GOT3 (cell line): ENCODE measurements around the gene GPR141.
"Not testable (repeated sequence)": the region's sequence is repeated elsewhere in the genome, so short reads cannot be mapped to it uniquely, and the experiment has no call there.

Experiments
- DNase-seq: peaks from one replicate; lab custom pipeline; 2025; ENCODE audit warnings: mixed read lengths; lab: John Stamatoyannopoulos, UW

GPR141 gene

DNA sequence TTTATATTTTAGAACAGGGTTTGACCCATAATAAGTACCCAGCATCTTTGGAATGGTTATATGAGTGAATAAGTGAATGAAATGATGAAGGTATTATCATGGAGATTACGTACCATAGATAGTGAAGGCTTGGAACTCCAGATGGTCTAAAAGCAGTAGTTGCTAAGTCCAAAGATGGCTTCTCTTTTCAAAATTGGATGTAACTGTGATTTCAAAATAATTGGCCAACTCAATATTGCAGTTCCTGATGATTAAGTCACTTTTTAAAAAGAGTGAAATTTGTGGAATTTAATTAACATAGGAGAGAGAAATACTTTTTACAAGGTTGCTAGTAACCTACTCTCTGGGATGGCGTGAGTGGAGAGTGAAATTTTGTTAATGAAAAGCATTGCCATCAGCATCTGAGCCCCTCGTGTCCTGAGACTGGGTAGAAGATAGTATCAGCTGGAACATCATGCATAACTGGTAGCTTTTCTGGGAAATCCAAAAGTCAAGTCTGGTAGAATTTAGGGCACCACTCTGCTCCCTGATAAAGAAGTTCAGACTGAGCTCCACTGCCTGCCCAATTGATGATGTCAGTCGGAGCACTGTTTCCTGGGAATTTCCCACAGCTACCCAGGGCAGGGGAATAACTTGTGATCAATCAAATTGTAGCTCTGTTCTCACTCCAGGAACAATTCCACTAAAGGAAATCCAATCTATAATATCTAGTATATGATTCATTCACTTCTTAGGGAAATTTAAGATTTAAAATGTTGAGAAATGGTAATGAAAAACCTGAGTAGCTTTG is 3.2 kb downstream of the GPR141 start:
- DNase-seq: no peak

- no peak for DNase-seq
Observed at GRCh38 chr7:37690206-37690605, 6.6 kb downstream of the GPR141 start.

DNA sequence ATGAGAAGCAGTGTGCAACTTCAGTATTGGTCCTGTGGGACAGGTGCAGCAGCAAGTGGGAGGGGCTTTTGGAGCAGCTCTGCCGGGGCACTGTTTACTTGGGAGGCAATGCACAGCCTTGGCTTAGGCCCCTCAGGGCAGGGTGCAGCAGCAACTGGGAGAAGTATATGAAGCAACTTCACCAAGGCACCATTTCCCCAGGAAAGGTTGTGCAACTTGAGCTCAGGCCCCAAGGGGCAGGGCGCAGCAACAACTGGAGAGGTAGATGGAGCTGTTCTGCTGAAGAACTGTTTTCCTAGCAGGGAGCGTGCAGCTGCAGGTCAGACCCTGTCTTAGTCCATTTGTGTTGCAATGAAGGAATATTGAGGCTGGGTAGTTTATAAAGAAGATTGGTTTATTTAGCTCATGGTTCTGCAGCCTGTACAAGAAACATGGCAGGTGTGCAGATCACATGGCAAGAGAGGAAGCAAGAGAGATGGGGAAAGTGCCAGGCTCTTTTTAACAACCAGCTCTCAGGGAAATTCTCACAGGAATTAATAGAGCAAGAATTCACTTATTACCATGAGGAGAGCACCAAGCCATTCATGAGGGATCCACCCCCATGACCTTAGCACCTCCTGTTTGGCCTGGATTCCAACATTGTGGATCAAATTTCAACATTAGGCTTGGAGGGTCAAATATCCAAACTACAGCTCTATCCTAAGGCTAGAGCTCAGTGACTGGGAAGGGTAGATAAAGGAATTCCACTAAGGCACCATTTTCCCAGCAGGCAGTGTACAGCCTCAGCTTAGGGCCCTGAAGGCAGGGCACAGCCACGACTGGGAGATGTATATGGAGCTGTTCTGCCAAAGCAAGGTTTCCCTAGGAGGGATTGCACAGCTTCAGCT is 10.9 kb downstream of the GPR141 start:
- DNase-seq: no peak

GRCh38 chr7:37698276-37698675 is 14.7 kb downstream of the GPR141 start:
- DNase-seq: no peak

DNA sequence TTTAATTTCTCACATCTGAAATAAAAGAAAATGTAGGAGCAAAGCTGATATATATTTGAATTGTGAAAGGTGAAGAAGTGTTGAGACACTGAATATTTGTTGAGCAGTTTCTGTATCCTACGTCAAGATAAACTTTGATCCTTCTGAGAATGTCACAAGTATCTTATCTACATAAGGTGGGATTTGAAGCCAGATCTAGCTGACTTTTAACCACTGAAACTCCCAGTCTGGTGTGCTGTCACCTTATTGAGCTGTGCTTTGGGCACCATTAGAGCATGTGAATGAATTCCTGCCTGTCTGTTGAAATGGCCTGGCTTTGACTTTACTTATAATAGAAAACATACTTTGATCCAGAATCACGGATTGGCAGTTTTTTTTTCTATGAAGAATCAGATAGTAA is 15.2 kb downstream of the GPR141 start:
- DNase-seq: no peak

DNA sequence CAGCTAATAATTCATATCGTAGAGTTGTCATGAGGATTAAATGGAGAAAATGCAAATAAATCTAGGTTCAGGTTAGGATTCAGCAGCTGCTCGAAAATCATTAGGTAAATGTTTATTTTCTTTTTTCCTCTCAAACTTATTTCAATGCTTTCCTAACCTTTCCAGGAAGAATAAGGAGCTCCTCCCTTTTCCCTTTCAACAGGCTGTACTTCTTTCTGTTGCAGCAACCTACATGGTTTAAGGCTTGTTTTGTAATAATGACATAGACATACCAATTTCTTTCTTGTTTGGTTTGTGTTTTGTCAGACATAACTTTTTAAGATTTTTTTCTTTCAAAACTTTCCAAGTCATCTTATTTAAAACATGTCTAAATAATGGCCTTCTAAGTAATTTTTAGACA is 18.2 kb downstream of the GPR141 start:
- no peak for DNase-seq

DNA sequence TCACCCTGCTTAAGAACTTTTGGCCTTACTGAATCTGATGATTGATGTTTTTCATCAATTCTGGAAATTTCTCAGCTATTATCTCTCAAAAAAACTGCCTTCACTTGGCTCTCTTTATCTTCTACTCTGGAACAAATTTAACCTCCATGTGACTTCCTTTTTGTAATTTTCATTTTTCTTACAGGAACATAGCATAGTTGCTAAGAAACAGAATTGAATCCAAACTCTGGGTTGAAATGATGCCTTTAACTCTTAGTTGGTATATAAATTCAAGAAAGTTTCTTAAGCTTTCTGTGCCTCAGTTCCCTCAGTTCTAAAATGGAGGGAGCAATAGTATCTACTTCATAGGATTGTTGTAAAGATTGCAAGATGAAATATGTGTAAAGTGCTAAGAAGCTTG is 19.8 kb downstream of the GPR141 start:
- DNase-seq: no peak

DNA sequence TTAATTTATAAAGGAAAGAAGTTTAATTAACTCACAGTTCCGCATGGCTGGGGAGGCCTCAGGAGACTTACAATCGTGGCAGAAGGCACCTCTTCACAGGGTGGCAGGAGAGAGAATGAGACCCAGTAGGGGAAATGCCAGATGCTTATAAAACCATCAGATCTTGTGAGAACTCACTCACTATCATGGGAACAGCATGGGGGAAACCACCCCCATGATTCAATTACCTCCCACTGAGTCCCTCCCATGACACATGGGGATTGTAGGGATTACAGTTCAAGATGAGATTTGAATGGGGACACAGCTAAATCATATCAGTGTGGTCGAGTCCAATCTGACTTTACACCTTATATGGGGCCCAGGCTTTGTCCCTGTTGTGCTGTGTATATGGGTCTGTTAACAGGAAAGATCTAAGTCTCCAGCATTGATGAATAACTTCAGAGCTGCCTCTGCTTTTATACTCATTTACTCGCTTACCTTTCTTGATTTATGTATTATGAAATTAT is 20.8 kb downstream of the GPR141 start:
- DNase-seq: not testable (repeated sequence)

DNA sequence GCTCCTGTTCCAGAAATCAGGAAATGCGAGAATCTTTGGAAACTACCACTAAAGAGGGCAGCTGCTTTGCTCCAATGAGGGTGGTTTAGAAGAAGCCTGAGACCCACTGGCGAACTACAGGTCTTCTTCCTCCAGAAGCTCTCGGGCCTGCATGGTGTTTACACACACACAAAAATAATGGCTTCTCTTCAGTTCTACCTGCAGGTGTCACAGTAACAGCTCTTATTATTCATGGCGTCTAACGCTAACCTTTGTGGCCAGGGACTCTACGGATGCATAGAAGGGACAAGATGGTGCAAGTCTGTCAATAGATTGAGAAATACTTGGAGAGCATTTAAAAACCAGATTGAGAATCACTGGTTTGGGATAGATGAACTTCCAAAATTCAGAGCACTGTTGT is 22.4 kb downstream of the GPR141 start:
- DNase-seq: no peak

- no peak for DNase-seq
Observed at GRCh38 chr7:37706804-37707203, 23.2 kb downstream of the GPR141 start.

GRCh38 chr7:37707754-37708485 is 24.4 kb downstream of the GPR141 start:
- no peak for DNase-seq

DNA sequence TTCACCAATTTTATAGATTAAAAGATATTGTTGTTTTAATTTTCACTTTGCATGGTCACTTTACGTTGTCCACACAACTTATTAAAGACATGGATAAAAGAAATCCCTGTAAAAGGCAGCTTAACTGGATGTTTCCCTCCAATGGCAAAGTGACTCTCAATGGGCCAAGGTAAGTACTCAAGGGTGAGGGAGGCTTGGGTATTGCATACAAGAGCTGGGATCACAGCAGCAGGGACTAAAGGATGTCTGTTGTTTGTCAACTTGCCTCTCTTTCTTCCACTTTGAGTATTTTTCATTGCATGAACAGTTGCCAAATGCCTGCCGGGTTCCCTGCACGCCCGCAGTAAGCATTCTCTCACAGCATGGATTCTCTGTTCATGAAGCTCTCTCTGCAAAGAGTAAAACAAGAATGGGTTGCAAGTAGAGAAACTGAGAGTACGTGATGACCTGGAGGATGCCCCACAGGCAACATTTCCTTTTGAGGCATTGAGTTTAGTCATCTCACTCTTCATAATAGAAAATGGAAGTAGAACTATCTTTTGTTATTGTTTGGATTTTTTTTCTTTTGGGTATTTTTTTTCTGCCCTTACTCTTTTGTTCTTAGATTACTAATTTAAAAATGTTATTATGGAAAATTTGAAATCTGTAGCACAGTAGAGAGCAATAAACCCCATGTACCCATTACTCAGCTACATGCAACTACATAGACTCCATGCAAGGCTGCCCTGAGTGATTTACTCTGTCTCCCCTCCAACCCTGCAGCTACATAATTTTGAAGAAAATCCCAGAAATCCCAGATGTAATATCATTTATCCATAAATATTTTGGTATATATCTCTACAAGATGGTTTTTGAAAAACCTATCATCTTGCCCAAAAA is 26.3 kb downstream of the GPR141 start:
- DNase-seq: no peak

DNA sequence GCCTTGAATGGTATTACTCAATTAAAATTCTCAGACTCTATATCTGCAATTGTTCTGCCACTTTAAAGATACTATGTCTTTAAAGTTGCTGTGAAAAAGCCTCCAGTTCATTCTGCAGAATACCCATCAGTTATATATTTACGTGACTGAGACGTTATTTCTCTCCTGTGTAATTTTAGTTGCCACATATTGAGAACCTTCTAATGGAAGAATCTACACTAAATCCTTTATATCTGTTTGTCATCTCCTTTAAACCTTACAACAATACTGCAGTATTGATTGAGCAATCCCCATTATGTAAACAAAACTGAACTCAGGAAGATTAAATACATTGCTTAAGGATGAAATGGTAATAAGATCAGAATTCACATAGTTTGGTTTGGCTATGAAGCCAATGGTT is 30.0 kb downstream of the GPR141 start:
- no peak for DNase-seq

GRCh38 chr7:37714606-37715005 is 31.0 kb downstream of the GPR141 start:
- no peak for DNase-seq

GRCh38 chr7:37718585-37718984 is 35.0 kb downstream of the GPR141 start:
- no peak for DNase-seq

- no peak for DNase-seq
Observed at GRCh38 chr7:37719077-37719476, 35.5 kb downstream of the GPR141 start.

DNA sequence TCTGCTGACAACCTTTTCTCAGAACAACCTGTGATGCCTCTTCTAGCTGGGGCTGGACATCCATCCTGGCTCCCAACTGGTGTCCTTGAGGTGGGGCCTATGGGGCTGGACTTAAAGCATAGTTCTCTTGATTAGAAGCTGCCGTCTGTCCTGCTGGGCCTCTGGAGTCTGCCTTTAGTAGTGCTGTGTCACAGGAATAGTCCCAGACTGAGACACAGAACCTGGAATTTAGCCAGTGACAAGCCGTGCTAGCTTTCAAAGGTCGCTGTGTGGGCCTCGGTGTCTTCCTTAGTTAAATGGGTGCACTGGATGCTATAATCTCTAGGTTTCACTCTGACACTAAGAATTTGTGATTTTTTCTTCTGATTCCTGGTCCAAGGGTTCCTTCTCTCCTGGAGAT is 41.2 kb downstream of the GPR141 start:
- DNase-seq: no peak

GRCh38 chr7:37726016-37726415 is 42.5 kb downstream of the GPR141 start:
- DNase-seq: no peak

- no peak for DNase-seq
Observed at GRCh38 chr7:37728747-37729146, 45.2 kb downstream of the GPR141 start.

GRCh38 chr7:37729181-37729580 is 45.6 kb downstream of the GPR141 start:
- DNase-seq: no peak

DNA sequence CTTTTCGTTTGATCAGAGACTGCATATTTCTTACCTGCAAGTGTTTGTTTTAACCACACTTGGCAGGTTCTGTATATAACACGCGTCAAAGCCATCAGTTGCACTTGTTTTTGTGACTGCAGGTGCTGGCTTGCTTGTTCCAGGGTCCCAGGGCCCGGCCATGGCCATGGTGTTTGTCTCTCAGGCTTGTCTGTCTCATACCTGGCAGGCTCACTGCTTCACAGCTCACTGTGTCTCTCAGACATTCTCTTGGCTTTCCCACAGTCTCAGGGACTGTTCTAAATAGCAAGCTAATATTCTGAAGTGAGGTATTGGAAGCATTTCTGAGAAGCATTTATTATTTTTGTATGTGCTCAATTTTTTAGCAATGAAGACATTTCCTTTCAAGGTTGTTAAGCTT is 46.9 kb downstream of the GPR141 start:
- no peak for DNase-seq
